Tibial artery (tissue), 4 donors: ENCODE results near the gene DCAF4L1.

Experiments used
- DNase-seq, 2 donors: peaks; one replicate each; pipeline ENCODE4 v3.0.0-alpha.2; 2019
- H3K27ac ChIP-seq, 2 donors: fragments of 200-600 bp; sonication (generic) in 1 of 2; 1 replicate in 1 of 2; 2 replicates in 1 of 2; pipeline ENCODE4 v1.5.1; 2018 to 2019; ENCODE audit warnings: mild to moderate bottlenecking in 1 of 2
- H3K27me3 ChIP-seq, 2 donors: fragments of 200-600 bp; sonication (generic) in 1 of 2; one replicate each; pipeline versions ENCODE4 v1.5.1 to v1.6.0; 2016 to 2019
- H3K36me3 ChIP-seq, 3 donors: fragments of 200-600 bp; sonication (generic) in 2 of 3; one replicate each; pipeline ENCODE4 v1.5.1; 2016 to 2019; ENCODE audit warnings: mild to moderate bottlenecking in 2 of 3
- H3K4me1 ChIP-seq, 4 donors: fragments of 200-600 bp; sonication (generic) in 2 of 4; 1 replicate in 3 of 4; 2 replicates in 1 of 4; pipeline ENCODE4 v1.5.1; 2016 to 2019
- H3K4me3 ChIP-seq, 2 donors: fragments of 200-600 bp; sonication (generic) in 1 of 2; 1 replicate in 1 of 2; 2 replicates in 1 of 2; pipeline ENCODE4 v1.5.1; 2018 to 2019; ENCODE audit warnings: mild to moderate bottlenecking in 2 of 2
- H3K9me3 ChIP-seq, 3 donors: fragments of 200-600 bp; sonication (generic) in 1 of 3; one replicate each; pipeline ENCODE4 v1.5.1; 2016 to 2019
- CTCF ChIP-seq, 2 experiments: fragments of 200-600 bp in 1 of 2; fragments of 450-650 bp in 1 of 2; IDR thresholded peaks; one replicate each; pipeline ENCODE4 v1.5.1; 2017 to 2019; ENCODE audit warnings: antibody characterized with exemption in 2 of 2, mild to moderate bottlenecking in 1 of 2, moderate library complexity in 1 of 2
- intact Hi-C: fragments of 100-400 bp; cut with DNase I; formaldehyde crosslinking; loops from one replicate; pipeline ENCODE4 v1.15.0; 2023; ENCODE audit warnings: low total_unique reads

The DCAF4L1 gene

GRCh38 chr4:41989994-41990364 lies 8.4 kb downstream of the DCAF4L1 start:
- H3K27ac ChIP-seq = peak overlapping the region; percentile 82 to 84
- intact Hi-C loops = loop anchor here (5.0 kb wide), 1 partner anchor 53 kb away; the partner anchor contains the start of gene TMEM33
- no peaks in the 10 kb centered on the region for H3K27me3 ChIP-seq
- no peak for DNase-seq
- H3K9me3 ChIP-seq = no peaks in the 10 kb centered on the region
- no peaks in the 10 kb centered on the region for H3K36me3 ChIP-seq
- H3K4me1 ChIP-seq = peaks cover 3 to 45% (median 18%) of the 10 kb centered on the region in 4 donors
- TF ChIP-seq CTCF (IDR thresholded peaks at IDR 0.05) = no peak
- H3K4me3 ChIP-seq = peak overlapping the region; percentile 87 to 95

GRCh38 chr4:41990365-41991111 lies 9.0 kb downstream of the DCAF4L1 start, which contains the start of gene SLC30A9:
TSS of gene SLC30A9 (plus strand) at chr4:41990530. CDS start at chr4:41990652, 122 bp downstream.
- intact Hi-C loops = loop anchor here (5.0 kb wide), 1 partner anchor 53 kb away; the partner anchor contains the start of gene TMEM33
- Histone ChIP-seq H3K4me1 (peaks cover 3 to 45% (median 18%) of the 10 kb centered on the region in 4 donors), H3K27ac (peak within 1 kb of the TSS; percentile 82 to 84), H3K9me3 (no peaks in the 10 kb centered on the region), H3K4me3 (peak within 1 kb of the TSS; percentile 87 to 95), H3K36me3 (no peaks in the 10 kb centered on the region), H3K27me3 (no peaks in the 10 kb centered on the region)
- peak; percentile 32 to 46 for TF ChIP-seq CTCF (IDR thresholded peaks at IDR 0.05)
- peak; percentile 96 to 97 for DNase-seq

- intact Hi-C loops = loop anchor here (5.0 kb wide), 1 partner anchor 55 kb away; the partner anchor contains the start of gene TMEM33
- H3K27me3 ChIP-seq = no peaks in the 10 kb centered on the region
- H3K9me3 ChIP-seq = no peaks in the 10 kb centered on the region
- DNase-seq = no peak
- TF ChIP-seq CTCF (IDR thresholded peaks at IDR 0.05) = no peak
- peaks cover 3 to 45% (median 18%) of the 10 kb centered on the region in 4 donors for H3K4me1 ChIP-seq
- H3K36me3 ChIP-seq = peaks cover 0 to 5% (median 0%) of the 10 kb centered on the region in 3 donors
- H3K27ac ChIP-seq = no peak overlapping the region
- H3K4me3 ChIP-seq = peak overlapping the region in 1 of 2 donors; percentile 87
Measured at GRCh38 chr4:41991916-41992767, 10.6 kb downstream of the DCAF4L1 start.

GRCh38 chr4:41992967-41993857 lies 11.7 kb downstream of the DCAF4L1 start:
- H3K27ac ChIP-seq = no peak overlapping the region
- no peaks in the 10 kb centered on the region for H3K9me3 ChIP-seq
- TF ChIP-seq CTCF (IDR thresholded peaks at IDR 0.05) = no peak
- intact Hi-C loops = loop anchor here (5.0 kb wide), 1 partner anchor 56 kb away; the partner anchor contains the start of gene TMEM33
- DNase-seq = no peak
- no peak overlapping the region for H3K4me3 ChIP-seq
- peaks cover 3 to 45% (median 18%) of the 10 kb centered on the region in 4 donors for H3K4me1 ChIP-seq
- peaks cover 0 to 5% (median 0%) of the 10 kb centered on the region in 3 donors for H3K36me3 ChIP-seq
- H3K27me3 ChIP-seq = no peaks in the 10 kb centered on the region
